K562 (cell line): ENCODE measurements around the gene PGM2L1. TPM values are rescaled to one million over a fixed set of nuclear protein-coding genes. Genes with fewer than 3 reads are reported as not detected.

ENCODE experiments used
- ARID1B ChIP-seq: fragments of 450-650 bp; IDR thresholded peaks from 2 replicates; pipeline ENCODE4 v1.6.1; 2016; ENCODE audit warnings: antibody characterized with exemption, mild to moderate bottlenecking, inconsistent platforms
- ATF3 ChIP-seq, 2 experiments: fragments of 450-650 bp in 1 of 2; sonication (generic) in 1 of 2; formaldehyde crosslinking in 1 of 2; IDR thresholded peaks in 1 of 2; conservative IDR thresholded peaks in 1 of 2; 2 replicates each; pipeline versions ENCODE4 v1.6.1 to v1.8.1; 2016 to 2023; ENCODE audit warnings: mild to moderate bottlenecking in 2 of 2, moderate library complexity in 2 of 2, inconsistent platforms in 1 of 2, missing genetic modification reagents in 1 of 2
- KDM1A ChIP-seq, 2 experiments: fragments of 450-650 bp; IDR thresholded peaks; 2 replicates each; pipeline ENCODE4 v1.6.1; 2016; ENCODE audit warnings: mild to moderate bottlenecking in 2 of 2
- RCOR1 ChIP-seq, 2 experiments: IDR thresholded peaks; 2 replicates each; pipeline ENCODE4 v1.6.1; 2012; ENCODE audit warnings: low read depth in 2 of 2, low read length in 2 of 2, borderline replicate concordance in 1 of 2, improper control_type of control experiment in 1 of 2
- UBTF ChIP-seq, 2 experiments: IDR thresholded peaks; 2 replicates each; pipeline ENCODE4 v1.6.1; 2012; ENCODE audit warnings: improper control_type of control experiment in 2 of 2, low read depth in 2 of 2, low read length in 2 of 2, borderline replicate concordance in 1 of 2
- ZBTB11 ChIP-seq, 3 experiments: fragments of 200-800 bp in 1 of 3; fragments of 250-450 bp in 1 of 3; fragments of 450-650 bp in 1 of 3; sonication (Bioruptor Pico) in 1 of 3; sonication (Bioruptor generic) in 1 of 3; formaldehyde crosslinking in 1 of 3; IDR thresholded peaks; 2 replicates each; pipeline versions ENCODE4 v1.6.1 to v1.8.0; 2016 to 2022; ENCODE audit warnings: mild to moderate bottlenecking in 2 of 3, missing genetic modification characterization in 2 of 3, missing compliant biosample characterization in 1 of 3, moderate library complexity in 1 of 3
- ZNF696 ChIP-seq: fragments of 250-450 bp; sonication (Bioruptor Pico); conservative IDR thresholded peaks from 2 replicates; pipeline ENCODE4 v1.4.0; 2020; ENCODE audit warnings: mild to moderate bottlenecking, moderate library complexity
- polyA plus RNA-seq, 8 experiments: library from polyadenylated mRNA; depleted of rRNA in 4 of 8; stranded (reverse) in 5 of 8; unstranded in 3 of 8; fragments of >200 nt; fragmentation: Nextera tagmentation in 2 of 8; fragmentation: Illumina TruSeq in 1 of 8; extraction: Ambion mirVana in 2 of 8; extraction: Trizol in 1 of 8; gene quantifications; 2 replicates each; pipeline versions ENCODE4 v1.2.1 to v1.2.3, GENCODE V29; 2011 to 2014; ENCODE audit warnings: inconsistent platforms in 1 of 8, missing spikeins in 1 of 8
- total RNA-seq, 7 experiments: library from RNA; depleted of rRNA in 6 of 7; stranded (reverse); fragments of >200 nt in 6 of 7; fragmentation: Illumina TruSeq in 2 of 7; extraction: Trizol in 2 of 7; gene quantifications; 2 replicates each; pipeline versions ENCODE4 v1.2.1 to v1.2.3, GENCODE V29; 2011 to 2021; ENCODE audit warnings: low replicate concordance in 1 of 7
- TF ChIP-seq, protein P1 (sequence below): fragments of 450-650 bp; IDR thresholded peaks from 2 replicates; pipeline ENCODE4 v1.6.1; 2017; ENCODE audit warnings: antibody characterized with exemption, mild to moderate bottlenecking

Gene PGM2L1
- total and polyA plus RNA-seq, 9 of the 15 experiments (the other 6 are each of a cell fraction or from before 2014, with no cell fraction given): 0.32 to 0.95 (median 0.63) TPM

GRCh38 chr11:74288161-74288560, 110.1 kb downstream of the PGM2L1 start (continued):
- TF ChIP-seq UBTF (IDR thresholded peaks at IDR 0.05; ENCODE audit: borderline replicate concordance in 1 of 2, low read depth in 2 of 2, low read length in 2 of 2) (no peak), ATF3 (IDR thresholded peaks at IDR 0.05) (0 out of 2 replicates have a peak, but pooled peaks have one; percentile 29), ATF3 (CRISPR knock-in tag; conservative IDR thresholded peaks at IDR 0.05) (no peak), ZBTB11 (CRISPR knock-in tag; IDR thresholded peaks at IDR 0.05) (no peak), KDM1A (IDR thresholded peaks at IDR 0.05) (peak; percentile 94 to 95), RCOR1 (IDR thresholded peaks at IDR 0.05; ENCODE audit: borderline replicate concordance in 1 of 2, low read depth in 2 of 2, low read length in 2 of 2) (peak; percentile 54 to 91; a peak in 2 of 4 replicates), ZNF696 (CRISPR knock-in tag) (no peak), ARID1B (0 out of 2 replicates have a peak, but pooled peaks have one; percentile 29)
- TF ChIP-seq, protein P1, sequence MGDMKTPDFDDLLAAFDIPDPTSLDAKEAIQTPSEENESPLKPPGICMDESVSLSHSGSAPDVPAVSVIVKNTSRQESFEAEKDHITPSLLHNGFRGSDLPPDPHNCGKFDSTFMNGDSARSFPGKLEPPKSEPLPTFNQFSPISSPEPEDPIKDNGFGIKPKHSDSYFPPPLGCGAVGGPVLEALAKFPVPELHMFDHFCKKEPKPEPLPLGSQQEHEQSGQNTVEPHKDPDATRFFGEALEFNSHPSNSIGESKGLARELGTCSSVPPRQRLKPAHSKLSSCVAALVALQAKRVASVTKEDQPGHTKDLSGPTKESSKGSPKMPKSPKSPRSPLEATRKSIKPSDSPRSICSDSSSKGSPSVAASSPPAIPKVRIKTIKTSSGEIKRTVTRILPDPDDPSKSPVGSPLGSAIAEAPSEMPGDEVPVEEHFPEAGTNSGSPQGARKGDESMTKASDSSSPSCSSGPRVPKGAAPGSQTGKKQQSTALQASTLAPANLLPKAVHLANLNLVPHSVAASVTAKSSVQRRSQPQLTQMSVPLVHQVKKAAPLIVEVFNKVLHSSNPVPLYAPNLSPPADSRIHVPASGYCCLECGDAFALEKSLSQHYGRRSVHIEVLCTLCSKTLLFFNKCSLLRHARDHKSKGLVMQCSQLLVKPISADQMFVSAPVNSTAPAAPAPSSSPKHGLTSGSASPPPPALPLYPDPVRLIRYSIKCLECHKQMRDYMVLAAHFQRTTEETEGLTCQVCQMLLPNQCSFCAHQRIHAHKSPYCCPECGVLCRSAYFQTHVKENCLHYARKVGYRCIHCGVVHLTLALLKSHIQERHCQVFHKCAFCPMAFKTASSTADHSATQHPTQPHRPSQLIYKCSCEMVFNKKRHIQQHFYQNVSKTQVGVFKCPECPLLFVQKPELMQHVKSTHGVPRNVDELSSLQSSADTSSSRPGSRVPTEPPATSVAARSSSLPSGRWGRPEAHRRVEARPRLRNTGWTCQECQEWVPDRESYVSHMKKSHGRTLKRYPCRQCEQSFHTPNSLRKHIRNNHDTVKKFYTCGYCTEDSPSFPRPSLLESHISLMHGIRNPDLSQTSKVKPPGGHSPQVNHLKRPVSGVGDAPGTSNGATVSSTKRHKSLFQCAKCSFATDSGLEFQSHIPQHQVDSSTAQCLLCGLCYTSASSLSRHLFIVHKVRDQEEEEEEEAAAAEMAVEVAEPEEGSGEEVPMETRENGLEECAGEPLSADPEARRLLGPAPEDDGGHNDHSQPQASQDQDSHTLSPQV: no peak
